Right atrium auricular region (tissue), 2 donors: ENCODE data around the gene CIB2. TPM values are rescaled to one million over a fixed set of nuclear protein-coding genes. Genes with fewer than 3 reads are reported as not detected.

Source experiments
- DNase-seq: peaks from one replicate; pipeline ENCODE4 v3.0.0-alpha.2; 2019; ENCODE audit warnings: low spot score
- H3K27ac ChIP-seq, 2 donors: fragments of 200-600 bp; sonication (generic); 1 replicate in 1 of 2; 2 replicates in 1 of 2; pipeline ENCODE4 v1.5.1; 2016 to 2019
- H3K27me3 ChIP-seq, 2 donors: fragments of 200-600 bp; sonication (generic); one replicate each; pipeline versions ENCODE4 v1.5.1 to v1.6.0; 2017 to 2019
- H3K36me3 ChIP-seq: fragments of 200-600 bp; sonication (generic); one replicate; pipeline ENCODE4 v1.5.1; 2016
- H3K4me1 ChIP-seq, 2 donors: fragments of 200-600 bp; sonication (generic); one replicate each; pipeline versions ENCODE4 v1.5.1 to v1.6.0; 2017 to 2019
- H3K4me3 ChIP-seq, 2 donors: fragments of 200-600 bp; sonication (generic); 1 replicate in 1 of 2; 2 replicates in 1 of 2; pipeline ENCODE4 v1.5.1; 2017 to 2019; ENCODE audit warnings: mild to moderate bottlenecking in 1 of 2, moderate library complexity in 1 of 2
- H3K9me3 ChIP-seq, 2 donors: fragments of 200-600 bp; sonication (generic); one replicate each; pipeline ENCODE4 v1.5.1; 2019
- CTCF ChIP-seq, 2 donors: fragments of 200-600 bp; sonication (generic); IDR thresholded peaks; one replicate each; pipeline ENCODE4 v1.5.1; 2019; ENCODE audit warnings: antibody characterized with exemption in 2 of 2
- total RNA-seq, 2 donors: library from RNA; depleted of rRNA; stranded (reverse); fragments of >200 nt; gene quantifications; one replicate each; pipeline ENCODE4 v1.1.0, GENCODE V29; 2016

The CIB2 gene
- total RNA-seq, 2 donors from 2014 or later: 37.2 to 38.6 TPM

DNA sequence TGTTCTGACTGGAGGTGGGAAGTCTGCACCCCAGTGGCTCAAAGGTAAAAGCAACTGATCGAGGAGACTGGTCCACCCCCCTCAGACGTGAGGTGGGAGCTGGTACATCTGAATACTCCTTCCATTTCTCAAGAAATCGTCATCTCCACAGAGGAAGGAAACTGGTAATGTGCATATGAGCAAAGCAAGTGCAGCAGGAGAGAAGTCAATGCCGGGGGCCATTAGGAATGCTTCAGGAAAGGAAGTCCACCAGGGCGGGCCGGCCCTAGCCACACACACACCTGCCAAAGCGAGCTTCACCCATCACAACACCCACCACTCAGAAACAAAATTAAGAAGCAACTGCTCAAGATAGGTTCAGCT is 62.2 kb downstream of the CIB2 start:
- DNase-seq: no peak
- H3K4me3 ChIP-seq: no peak overlapping the region
- H3K36me3 ChIP-seq: no peaks in the 10 kb centered on the region
- H3K9me3 ChIP-seq: no peaks in the 10 kb centered on the region
- peaks cover 0 to 84% of the 10 kb centered on the region in 2 donors for H3K4me1 ChIP-seq
- no peaks in the 10 kb centered on the region for H3K27me3 ChIP-seq
- peak overlapping the region; percentile 43 to 88 for H3K27ac ChIP-seq
- no peak for TF ChIP-seq CTCF (IDR thresholded peaks at IDR 0.05)

- no peaks in the 10 kb centered on the region for H3K9me3 ChIP-seq
- no peaks in the 10 kb centered on the region for H3K27me3 ChIP-seq
- TF ChIP-seq CTCF (IDR thresholded peaks at IDR 0.05): no peak
- no peak overlapping the region for H3K4me3 ChIP-seq
- H3K27ac ChIP-seq: peak overlapping the region; percentile 76 to 88
- peaks cover 0 to 88% of the 10 kb centered on the region in 2 donors for H3K4me1 ChIP-seq
- no peak for DNase-seq
- H3K36me3 ChIP-seq: no peaks in the 10 kb centered on the region
These were observed 63.7 kb downstream of the CIB2 start for GRCh38 chr15:78067328-78068228.

- Histone ChIP-seq H3K4me1 (peaks cover 0 to 84% of the 10 kb centered on the region in 2 donors), H3K36me3 (no peaks in the 10 kb centered on the region), H3K27ac (peak overlapping the region; percentile 76 to 88), H3K4me3 (no peak overlapping the region), H3K27me3 (no peaks in the 10 kb centered on the region), H3K9me3 (no peaks in the 10 kb centered on the region)
- TF ChIP-seq CTCF (IDR thresholded peaks at IDR 0.05): no peak
- DNase-seq: no peak
These were observed 65.0 kb downstream of the CIB2 start for GRCh38 chr15:78065973-78066946.

- TF ChIP-seq CTCF (IDR thresholded peaks at IDR 0.05): no peak
- no peaks in the 10 kb centered on the region for H3K36me3 ChIP-seq
- peak; percentile 92 for DNase-seq
- H3K27me3 ChIP-seq: no peaks in the 10 kb centered on the region
- H3K4me1 ChIP-seq: peaks cover 0 to 83% of the 10 kb centered on the region in 2 donors
- peak overlapping the region; percentile 76 to 88 for H3K27ac ChIP-seq
- H3K4me3 ChIP-seq: no peak overlapping the region
- no peaks in the 10 kb centered on the region for H3K9me3 ChIP-seq
These were observed 65.9 kb downstream of the CIB2 start for GRCh38 chr15:78065284-78065872.

DNA sequence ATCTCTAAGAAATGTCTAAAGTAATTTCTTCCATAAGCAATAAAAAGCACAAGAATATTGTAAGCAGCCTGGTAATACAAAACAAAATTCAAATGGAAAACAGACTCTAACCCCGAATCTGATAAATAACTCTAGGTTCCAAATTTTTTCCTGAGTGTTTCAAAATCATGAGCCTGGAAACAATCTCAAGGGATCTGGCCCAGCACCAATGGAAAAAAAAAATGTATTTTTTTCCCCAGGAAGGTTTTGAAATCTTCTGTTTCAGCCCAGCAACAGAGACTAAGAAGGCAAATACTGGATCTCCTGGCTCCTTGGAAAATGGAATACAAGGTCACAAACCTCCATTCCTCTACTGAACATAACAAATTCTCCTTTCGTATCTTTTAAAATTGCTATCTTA is 66.7 kb downstream of the CIB2 start:
- H3K9me3 ChIP-seq: no peaks in the 10 kb centered on the region
- H3K27me3 ChIP-seq: no peaks in the 10 kb centered on the region
- H3K36me3 ChIP-seq: no peaks in the 10 kb centered on the region
- no peak for TF ChIP-seq CTCF (IDR thresholded peaks at IDR 0.05)
- H3K4me3 ChIP-seq: no peak overlapping the region
- no peak for DNase-seq
- peak overlapping the region; percentile 76 to 88 for H3K27ac ChIP-seq
- H3K4me1 ChIP-seq: peaks cover 0 to 79% of the 10 kb centered on the region in 2 donors
